ENCODE results near the gene MRM1.
"Not testable (repeated sequence)": the region's sequence is repeated elsewhere in the genome, so short reads cannot be mapped to it uniquely, and the experiment has no call there.

MRM1 gene

GRCh38 chr17:36600936-36601302 lies 464 bp upstream of the MRM1 start:
- DNase-seq (ENCODE audit: low read depth), result no peak

GRCh38 chr17:36602030-36602748 lies 806 bp downstream of the MRM1 start:
- DNase-seq (ENCODE audit: low read depth), result no peak

GRCh38 chr17:36602924-36603384 lies 1.6 kb downstream of the MRM1 start:
- DNase-seq (ENCODE audit: low read depth), result peak; percentile 57

- not testable (repeated sequence) for DNase-seq (ENCODE audit: low read depth)
These were observed 3.6 kb downstream of the MRM1 start for GRCh38 chr17:36605028-36605427.

- no peak for DNase-seq (ENCODE audit: low read depth)
These were observed 6.9 kb downstream of the MRM1 start for GRCh38 chr17:36608280-36608679.

GRCh38 chr17:36608794-36609497 lies 7.6 kb downstream of the MRM1 start:
- DNase-seq (ENCODE audit: low read depth), result no peak

- DNase-seq (ENCODE audit: low read depth), result no peak
These were observed 8.1 kb downstream of the MRM1 start for GRCh38 chr17:36609498-36609862.

GRCh38 chr17:36610474-36610873 lies 9.1 kb downstream of the MRM1 start:
- no peak for DNase-seq (ENCODE audit: low read depth)

GRCh38 chr17:36611345-36612072 lies 10.1 kb downstream of the MRM1 start:
- no peak for DNase-seq (ENCODE audit: low read depth)

GRCh38 chr17:36612323-36612722 lies 10.9 kb downstream of the MRM1 start:
- no peak for DNase-seq (ENCODE audit: low read depth)

- no peak for DNase-seq (ENCODE audit: low read depth)
These were observed 11.8 kb downstream of the MRM1 start for GRCh38 chr17:36613155-36613554.

- DNase-seq (ENCODE audit: low read depth), result no peak
These were observed 12.7 kb downstream of the MRM1 start for GRCh38 chr17:36614081-36614480.

- no peak for DNase-seq (ENCODE audit: low read depth)
These were observed 13.6 kb downstream of the MRM1 start for GRCh38 chr17:36614933-36615332.

- DNase-seq (ENCODE audit: low read depth), result no peak
These were observed 15.0 kb downstream of the MRM1 start for GRCh38 chr17:36616061-36617029.

- DNase-seq (ENCODE audit: low read depth), result no peak
These were observed 16.4 kb downstream of the MRM1 start for GRCh38 chr17:36617773-36618172.

GRCh38 chr17:36623281-36623680 lies 21.9 kb downstream of the MRM1 start:
- DNase-seq (ENCODE audit: low read depth), result no peak

- no peak for DNase-seq (ENCODE audit: low read depth)
These were observed 23.8 kb downstream of the MRM1 start for GRCh38 chr17:36625188-36625587.

- DNase-seq (ENCODE audit: low read depth), result no peak
These were observed 25.7 kb downstream of the MRM1 start for GRCh38 chr17:36627101-36627500.

- DNase-seq (ENCODE audit: low read depth), result no peak
These were observed 27.2 kb downstream of the MRM1 start for GRCh38 chr17:36628576-36628975.

GRCh38 chr17:36629252-36629847 lies 28.0 kb downstream of the MRM1 start:
- peak; percentile 64 for DNase-seq (ENCODE audit: low read depth)

GRCh38 chr17:36629970-36630502 lies 28.7 kb downstream of the MRM1 start:
- DNase-seq (ENCODE audit: low read depth), result no peak
